ENCODE data around the gene CCDC81. TPM values are rescaled to one million over a fixed set of nuclear protein-coding genes. Genes with fewer than 3 reads are reported as not detected.

The CCDC81 gene
- total RNA-seq, 4 donors from 2014 or later: 1.1 to 1.8 TPM; not detected in 2

DNA sequence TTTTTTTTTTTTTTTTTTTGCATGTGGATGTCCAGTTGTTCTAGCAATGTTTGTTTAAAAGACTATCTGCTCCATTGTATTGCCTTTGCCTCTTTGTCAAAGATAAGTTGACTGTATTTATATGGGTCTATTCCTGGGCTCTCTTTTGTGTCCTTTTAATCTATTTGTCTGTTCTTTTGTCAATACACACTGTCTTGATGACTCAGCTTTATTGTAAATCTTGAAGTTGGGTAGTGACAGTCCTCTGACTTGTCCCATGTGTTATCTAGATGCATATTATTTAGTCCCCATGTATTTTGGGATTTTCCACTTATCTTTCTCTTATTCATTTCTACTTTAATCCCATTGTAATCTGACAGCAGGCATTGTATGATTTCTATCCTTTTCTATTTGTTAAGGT lies 3.3 kb downstream of the CCDC81 start:
- Histone ChIP-seq H3K4me3 (no peak overlapping the region), H3K4me1 (no peaks in the 10 kb centered on the region), H3K27ac (no peak overlapping the region), H3K36me3 (no peaks in the 10 kb centered on the region), H3K9me3 (no peaks in the 10 kb centered on the region), H3K27me3 (no peaks in the 10 kb centered on the region)
- no peak for DNase-seq (ENCODE audit: low spot score in 2 of 2)
- TF ChIP-seq POLR2AphosphoS5 (IDR thresholded peaks at IDR 0.05): no peak
- no peak for TF ChIP-seq EP300 (IDR thresholded peaks at IDR 0.05)
- TF ChIP-seq POLR2A (IDR thresholded peaks at IDR 0.05): no peak
- TF ChIP-seq, protein P1, sequence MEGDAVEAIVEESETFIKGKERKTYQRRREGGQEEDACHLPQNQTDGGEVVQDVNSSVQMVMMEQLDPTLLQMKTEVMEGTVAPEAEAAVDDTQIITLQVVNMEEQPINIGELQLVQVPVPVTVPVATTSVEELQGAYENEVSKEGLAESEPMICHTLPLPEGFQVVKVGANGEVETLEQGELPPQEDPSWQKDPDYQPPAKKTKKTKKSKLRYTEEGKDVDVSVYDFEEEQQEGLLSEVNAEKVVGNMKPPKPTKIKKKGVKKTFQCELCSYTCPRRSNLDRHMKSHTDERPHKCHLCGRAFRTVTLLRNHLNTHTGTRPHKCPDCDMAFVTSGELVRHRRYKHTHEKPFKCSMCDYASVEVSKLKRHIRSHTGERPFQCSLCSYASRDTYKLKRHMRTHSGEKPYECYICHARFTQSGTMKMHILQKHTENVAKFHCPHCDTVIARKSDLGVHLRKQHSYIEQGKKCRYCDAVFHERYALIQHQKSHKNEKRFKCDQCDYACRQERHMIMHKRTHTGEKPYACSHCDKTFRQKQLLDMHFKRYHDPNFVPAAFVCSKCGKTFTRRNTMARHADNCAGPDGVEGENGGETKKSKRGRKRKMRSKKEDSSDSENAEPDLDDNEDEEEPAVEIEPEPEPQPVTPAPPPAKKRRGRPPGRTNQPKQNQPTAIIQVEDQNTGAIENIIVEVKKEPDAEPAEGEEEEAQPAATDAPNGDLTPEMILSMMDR (IDR thresholded peaks at IDR 0.05): no peak

- Histone ChIP-seq H3K36me3 (no peaks in the 10 kb centered on the region), H3K4me1 (no peaks in the 10 kb centered on the region), H3K27ac (no peak overlapping the region), H3K27me3 (no peaks in the 10 kb centered on the region), H3K9me3 (no peaks in the 10 kb centered on the region), H3K4me3 (no peak overlapping the region)
- no peak for DNase-seq (ENCODE audit: low spot score in 2 of 2)
- no peak for TF ChIP-seq POLR2A (IDR thresholded peaks at IDR 0.05)
- TF ChIP-seq EP300 (IDR thresholded peaks at IDR 0.05): no peak
- TF ChIP-seq POLR2AphosphoS5 (IDR thresholded peaks at IDR 0.05): no peak
- TF ChIP-seq, protein P1 (IDR thresholded peaks at IDR 0.05): no peak
- 89% methylated on average over 2 of the region's 2 CpGs for WGBS
These were observed 5.8 kb downstream of the CCDC81 start for GRCh38 chr11:86380295-86381059.

DNA sequence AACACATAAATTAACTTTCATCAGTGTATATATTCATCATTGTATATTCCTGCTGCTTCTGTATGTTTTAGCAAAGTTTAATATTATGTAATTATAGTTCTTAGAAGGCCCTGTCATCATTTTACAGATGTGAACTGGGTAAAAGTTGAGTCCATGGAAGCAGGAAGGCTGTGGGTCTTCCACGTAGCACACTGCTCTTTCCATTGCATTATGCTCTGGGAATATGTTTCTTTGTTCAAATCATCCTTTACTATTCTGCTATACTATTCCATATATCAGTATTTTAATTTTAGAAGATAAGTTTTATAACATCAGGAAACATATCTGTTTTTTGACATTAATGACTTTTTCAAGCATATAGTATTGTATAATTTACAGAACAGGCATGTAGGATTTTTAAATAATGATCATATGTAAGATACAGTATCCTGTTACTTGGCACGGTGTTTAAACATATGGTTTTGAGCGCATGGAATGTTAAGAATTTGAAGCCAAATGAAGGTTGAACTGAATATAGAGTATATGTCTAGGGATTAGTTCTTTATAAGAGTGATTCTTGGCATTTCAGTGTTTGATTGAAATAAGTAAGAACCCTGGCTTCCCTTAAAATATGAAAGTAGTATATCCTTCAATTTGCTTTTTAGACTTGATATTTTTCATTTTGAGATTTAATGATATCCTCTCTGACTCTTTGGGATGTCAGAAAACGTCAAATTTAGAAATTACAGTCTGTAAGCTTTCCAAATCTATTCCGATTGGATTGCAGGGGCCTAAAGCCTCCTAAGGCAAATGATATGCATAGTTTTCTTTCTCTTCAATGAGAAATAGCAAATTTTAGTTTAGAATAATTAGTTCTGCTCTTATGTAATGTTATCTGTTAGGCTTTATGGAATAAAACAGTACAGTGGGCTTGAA lies 8.6 kb downstream of the CCDC81 start:
- Histone ChIP-seq H3K27me3 (no peaks in the 10 kb centered on the region), H3K9me3 (no peaks in the 10 kb centered on the region), H3K36me3 (no peaks in the 10 kb centered on the region), H3K4me1 (no peaks in the 10 kb centered on the region), H3K4me3 (no peak overlapping the region), H3K27ac (no peak overlapping the region)
- no peak for DNase-seq (ENCODE audit: low spot score in 2 of 2)
- WGBS: 70% methylated on average over 5 of the region's 5 CpGs
- TF ChIP-seq POLR2A (IDR thresholded peaks at IDR 0.05): no peak
- TF ChIP-seq EP300 (IDR thresholded peaks at IDR 0.05): no peak
- TF ChIP-seq POLR2AphosphoS5 (IDR thresholded peaks at IDR 0.05): no peak
- TF ChIP-seq, protein P1 (IDR thresholded peaks at IDR 0.05): no peak

DNA sequence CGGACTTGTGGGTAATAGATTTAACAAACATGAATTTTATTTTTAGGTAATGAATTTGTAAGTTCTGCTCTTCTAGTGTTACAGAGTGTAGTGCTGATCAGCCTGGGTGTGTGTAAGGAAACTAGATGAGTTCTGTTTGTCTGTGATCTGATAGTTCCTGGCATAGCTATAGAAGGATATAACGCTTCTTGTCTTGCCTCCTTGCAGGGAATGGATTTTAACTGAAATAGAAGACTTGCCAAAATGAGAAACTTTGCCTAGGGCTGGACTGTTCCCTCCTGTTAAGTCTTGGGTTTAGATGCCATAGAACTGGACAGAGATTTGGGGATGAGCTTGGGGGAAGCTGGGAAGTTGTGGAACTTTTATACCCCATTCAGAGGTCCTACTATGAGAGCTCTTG lies 11.6 kb downstream of the CCDC81 start:
- Histone ChIP-seq H3K4me1 (no peaks in the 10 kb centered on the region), H3K4me3 (no peak overlapping the region), H3K9me3 (no peaks in the 10 kb centered on the region), H3K36me3 (no peaks in the 10 kb centered on the region), H3K27me3 (no peaks in the 10 kb centered on the region), H3K27ac (no peak overlapping the region)
- no peak for DNase-seq (ENCODE audit: low spot score in 2 of 2)
- WGBS: 85% methylated on average over 2 of the region's 2 CpGs
- TF ChIP-seq, protein P1 (IDR thresholded peaks at IDR 0.05): no peak

GRCh38 chr11:86386746-86387145 lies 12.1 kb downstream of the CCDC81 start:
- Histone ChIP-seq H3K9me3 (no peaks in the 10 kb centered on the region), H3K36me3 (no peaks in the 10 kb centered on the region), H3K27ac (no peak overlapping the region), H3K27me3 (no peaks in the 10 kb centered on the region), H3K4me1 (no peaks in the 10 kb centered on the region), H3K4me3 (no peak overlapping the region)
- no peak for DNase-seq (ENCODE audit: low spot score in 2 of 2)
- WGBS: 78% methylated on average over 2 of the region's 2 CpGs
- TF ChIP-seq, protein P1 (IDR thresholded peaks at IDR 0.05): no peak
- TF ChIP-seq EP300 (IDR thresholded peaks at IDR 0.05) (no peak), POLR2AphosphoS5 (IDR thresholded peaks at IDR 0.05) (no peak), POLR2A (IDR thresholded peaks at IDR 0.05) (no peak)

Measured in suprapubic skin (tissue), 4 donors.